A673 (cell line): ENCODE measurements around the gene TXLNG.

Experiments
- EZH2 ChIP-seq: fragments of 200-600 bp; sonication (generic); IDR thresholded peaks from 2 replicates; pipeline ENCODE4 v1.6.1; 2017; ENCODE audit warnings: borderline replicate concordance, low read depth, mild to moderate bottlenecking, mixed read lengths, antibody characterized with exemption, low read length; ENCODE audit not compliant: poor library complexity, severe bottlenecking
- TF ChIP-seq, protein P1 (sequence below): fragments of 300-800, 200-600 bp; sonication (generic); conservative IDR thresholded peaks from 2 replicates; pipeline ENCODE4 v1.5.1; 2017; ENCODE audit warnings: low read depth, mild to moderate bottlenecking, antibody characterized with exemption, low read length, moderate library complexity, mixed read lengths

DNA sequence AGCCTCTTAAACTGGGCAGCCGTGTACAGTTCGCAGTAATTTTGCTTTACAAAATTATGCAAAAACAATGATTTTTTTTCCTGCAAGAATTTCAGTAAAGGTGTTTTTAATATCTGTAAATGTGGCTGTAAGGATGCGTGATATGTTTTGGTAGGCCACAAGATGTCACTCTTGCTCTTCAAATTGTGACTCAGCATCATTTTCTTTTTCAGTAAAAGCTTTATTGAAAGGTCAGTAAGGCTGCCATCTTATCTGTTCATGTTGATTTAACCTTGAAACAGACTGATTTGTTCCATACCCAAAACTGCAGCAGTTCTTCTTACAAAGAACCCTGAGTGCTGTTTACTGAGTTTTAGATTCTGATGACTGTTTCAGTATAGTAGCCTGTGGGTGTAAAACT lies 39.9 kb downstream of the TXLNG start:
- TF ChIP-seq, protein P1, sequence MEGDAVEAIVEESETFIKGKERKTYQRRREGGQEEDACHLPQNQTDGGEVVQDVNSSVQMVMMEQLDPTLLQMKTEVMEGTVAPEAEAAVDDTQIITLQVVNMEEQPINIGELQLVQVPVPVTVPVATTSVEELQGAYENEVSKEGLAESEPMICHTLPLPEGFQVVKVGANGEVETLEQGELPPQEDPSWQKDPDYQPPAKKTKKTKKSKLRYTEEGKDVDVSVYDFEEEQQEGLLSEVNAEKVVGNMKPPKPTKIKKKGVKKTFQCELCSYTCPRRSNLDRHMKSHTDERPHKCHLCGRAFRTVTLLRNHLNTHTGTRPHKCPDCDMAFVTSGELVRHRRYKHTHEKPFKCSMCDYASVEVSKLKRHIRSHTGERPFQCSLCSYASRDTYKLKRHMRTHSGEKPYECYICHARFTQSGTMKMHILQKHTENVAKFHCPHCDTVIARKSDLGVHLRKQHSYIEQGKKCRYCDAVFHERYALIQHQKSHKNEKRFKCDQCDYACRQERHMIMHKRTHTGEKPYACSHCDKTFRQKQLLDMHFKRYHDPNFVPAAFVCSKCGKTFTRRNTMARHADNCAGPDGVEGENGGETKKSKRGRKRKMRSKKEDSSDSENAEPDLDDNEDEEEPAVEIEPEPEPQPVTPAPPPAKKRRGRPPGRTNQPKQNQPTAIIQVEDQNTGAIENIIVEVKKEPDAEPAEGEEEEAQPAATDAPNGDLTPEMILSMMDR: peak; percentile 76
- no peak for TF ChIP-seq EZH2
